ENCODE results near the gene ANKRD33.

ANKRD33 gene, protein sequence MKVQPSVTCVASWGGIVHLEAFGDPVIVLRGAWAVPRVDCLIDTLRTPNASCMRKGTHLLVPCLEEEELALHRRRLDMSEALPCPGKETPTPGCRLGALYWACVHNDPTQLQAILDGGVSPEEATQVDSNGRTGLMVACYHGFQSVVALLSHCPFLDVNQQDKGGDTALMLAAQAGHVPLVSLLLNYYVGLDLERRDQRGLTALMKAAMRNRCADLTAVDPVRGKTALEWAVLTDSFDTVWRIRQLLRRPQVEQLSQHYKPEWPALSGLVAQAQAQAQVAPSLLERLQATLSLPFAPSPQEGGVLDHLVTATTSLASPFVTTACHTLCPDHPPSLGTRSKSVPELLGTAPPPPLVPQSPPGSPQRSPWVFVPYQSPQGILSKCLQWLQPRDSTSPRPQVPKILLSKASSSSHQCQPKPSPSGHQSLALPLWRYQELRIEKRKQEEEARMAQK

GRCh38 chr12:51887476-51888315, at the start of gene ANKRD33:
Gene ANKRD33, plus strand, starts transcription at chr12:51888103. Its CDS starts 84 bp downstream, at chr12:51888187.
- no peak for DNase-seq

- DNase-seq: no peak
Observed at GRCh38 chr12:51838762-51839161, 49.1 kb upstream of the ANKRD33 start.

- DNase-seq: no peak
Observed at GRCh38 chr12:51839310-51839947, 48.5 kb upstream of the ANKRD33 start.

GRCh38 chr12:51840966-51841365, 46.9 kb upstream of the ANKRD33 start:
- DNase-seq: no peak

- DNase-seq: no peak
Observed at GRCh38 chr12:51841727-51842126, 46.2 kb upstream of the ANKRD33 start.

DNA sequence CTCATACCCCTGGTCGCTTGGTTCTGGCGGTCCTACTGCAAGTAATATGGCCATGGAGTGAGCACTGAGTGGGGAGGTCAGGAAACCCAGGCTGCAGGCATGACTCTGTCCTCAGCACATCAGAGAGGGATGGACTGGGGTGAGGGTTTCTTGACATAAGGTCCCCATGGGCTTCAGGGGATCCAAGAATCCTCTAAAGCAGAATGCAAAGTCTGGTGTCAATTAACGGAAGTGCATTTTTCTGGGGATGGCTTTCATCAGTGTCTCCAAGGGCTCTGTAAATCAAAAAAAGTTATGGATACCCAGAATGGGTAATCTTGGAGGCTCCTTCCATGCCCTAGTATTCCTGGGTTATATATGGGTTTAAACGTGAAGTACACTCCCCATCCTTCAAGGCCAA, 43.0 kb upstream of the ANKRD33 start:
- no peak for DNase-seq

DNA sequence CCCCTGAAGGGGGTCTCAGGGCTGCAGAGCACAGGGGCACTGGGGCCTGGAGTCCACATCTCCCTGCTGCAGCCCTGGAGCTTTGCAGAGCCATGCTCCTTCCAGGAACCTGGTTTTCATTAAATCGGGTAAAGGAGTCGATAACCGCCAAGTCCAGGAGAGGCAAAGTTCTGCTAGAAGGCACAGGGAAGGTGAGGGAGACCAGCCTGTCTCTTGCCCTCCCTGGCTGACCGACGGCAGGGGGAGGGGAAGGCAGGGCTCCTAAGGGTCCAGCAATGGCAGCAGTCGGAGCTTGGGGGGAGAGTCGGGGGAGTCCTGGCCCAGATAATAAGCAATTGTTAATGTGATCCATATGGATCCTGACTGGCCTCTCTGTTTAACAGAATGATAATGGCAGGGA, 42.4 kb upstream of the ANKRD33 start:
- DNase-seq: no peak

GRCh38 chr12:51846271-51846691, 41.6 kb upstream of the ANKRD33 start:
- DNase-seq: no peak

DNA sequence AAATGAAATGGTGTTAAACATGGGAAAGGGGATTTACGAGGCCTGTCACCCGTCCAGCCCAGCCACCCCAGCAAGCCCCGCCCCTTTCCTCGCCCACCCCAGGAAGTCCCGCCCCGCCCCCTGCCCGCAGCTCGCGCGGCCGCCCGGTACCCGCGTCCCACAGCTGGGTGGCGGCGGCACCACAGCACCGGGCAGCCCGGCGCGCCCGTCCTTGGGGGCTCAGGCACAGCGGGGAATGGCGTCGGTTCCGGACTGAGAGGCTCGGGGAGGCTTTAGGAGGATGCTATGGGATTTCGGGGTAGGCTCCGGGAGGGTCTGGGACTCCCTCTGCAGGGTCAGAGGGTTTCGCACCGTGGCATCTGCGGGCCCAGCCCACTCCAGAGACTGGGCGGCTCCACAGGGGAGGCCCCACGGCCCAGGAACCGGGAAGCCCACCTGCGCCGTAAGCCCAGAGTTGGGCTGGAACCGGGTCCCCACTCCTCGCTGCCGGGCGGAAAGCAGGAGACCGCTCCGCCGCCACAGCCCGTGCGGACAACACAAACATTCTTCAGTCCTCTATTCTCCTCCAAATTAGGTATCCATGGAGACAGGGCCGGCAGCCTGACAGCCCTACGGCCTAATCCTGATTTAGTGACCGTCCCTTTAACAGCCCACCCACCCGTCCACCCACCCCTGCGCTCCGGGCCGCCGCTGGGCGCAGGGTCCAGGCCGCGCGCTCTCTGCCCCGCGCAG, 40.8 kb upstream of the ANKRD33 start:
- DNase-seq: peak in 14 of 51 donors; percentile 5 to 54 (median 28)

- DNase-seq: peak in 1 of 51 donors; percentile 16
Observed at GRCh38 chr12:51847643-51848325, 40.1 kb upstream of the ANKRD33 start.

- no peak for DNase-seq
Observed at GRCh38 chr12:51848326-51848727, 39.6 kb upstream of the ANKRD33 start, which contains the start of gene FIGNL2. Gene FIGNL2, minus strand, starts transcription at chr12:51848718. Its CDS starts 26,305 bp downstream, at chr12:51822413.

- no peak for DNase-seq
Observed at GRCh38 chr12:51848841-51849735, 38.8 kb upstream of the ANKRD33 start.

- DNase-seq: no peak
Observed at GRCh38 chr12:51850081-51850964, 37.6 kb upstream of the ANKRD33 start.

DNA sequence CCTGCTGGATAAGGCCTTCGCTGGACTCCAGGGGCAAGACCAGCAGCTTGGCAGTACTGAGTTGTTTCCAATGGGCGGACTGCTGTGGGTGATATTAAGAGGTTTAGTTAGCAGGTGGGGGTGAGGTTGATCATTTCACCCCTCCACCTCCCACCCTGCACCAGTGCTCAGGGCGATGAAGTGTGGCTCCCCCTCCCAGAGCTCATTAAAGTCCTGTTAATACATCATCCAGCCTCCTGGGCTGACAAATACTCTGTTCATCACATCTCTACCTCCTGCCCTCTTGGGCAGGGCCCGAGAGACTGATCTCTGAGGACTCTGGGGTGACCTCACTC, 37.0 kb upstream of the ANKRD33 start:
- no peak for DNase-seq

- no peak for DNase-seq
Observed at GRCh38 chr12:51851413-51852124, 36.3 kb upstream of the ANKRD33 start.

DNA sequence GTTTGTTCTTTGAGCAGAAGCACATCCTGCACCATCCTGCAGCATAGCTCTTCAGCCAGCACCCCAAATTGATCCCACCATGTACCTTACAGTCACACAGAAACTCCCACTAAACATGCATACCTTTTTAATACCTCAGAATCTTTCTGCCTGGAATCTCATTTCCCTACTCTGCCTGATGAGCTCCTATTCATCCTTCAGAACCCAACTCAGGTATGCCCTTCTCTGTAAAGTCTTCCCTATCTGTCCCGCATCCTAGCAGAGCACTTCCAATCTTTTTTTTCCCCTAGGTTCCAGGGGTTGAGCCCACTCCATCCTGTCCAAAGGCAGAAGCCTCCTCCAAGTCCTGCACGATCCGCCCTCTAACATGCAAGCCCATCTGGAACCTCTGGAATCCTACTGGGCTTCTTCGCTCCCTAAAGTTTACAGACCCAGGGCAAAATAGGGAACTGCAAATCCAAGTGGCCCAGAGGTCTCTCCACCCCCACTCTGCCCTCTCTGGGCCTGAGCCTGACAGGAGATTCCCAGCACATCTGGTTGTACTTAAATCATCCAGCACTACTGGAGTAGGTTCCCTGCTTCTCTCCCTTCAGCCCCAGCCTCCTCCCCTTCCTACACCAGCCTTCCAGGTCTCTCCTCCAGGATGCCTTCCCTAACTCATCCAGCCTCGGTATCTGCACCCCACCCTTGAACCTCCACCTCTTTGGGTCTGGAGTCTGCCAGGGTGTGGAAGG, 35.3 kb upstream of the ANKRD33 start:
- no peak for DNase-seq
